ENCODE data around the gene HLA-DPA1.

Gene HLA-DPA1

GRCh38 chr6:33116841-33117711, 43.6 kb upstream of the HLA-DPA1 start:
- no peak overlapping the region for H2BK120ac ChIP-seq (ENCODE audit: low read depth, low read length)
- no peak overlapping the region for H2BK15ac ChIP-seq (replicated peaks; ENCODE audit: low read depth)
- peak overlapping the region; percentile 13 for H3K18ac ChIP-seq (ENCODE audit: low read length)
- H3K9ac ChIP-seq (ENCODE audit: low read length) = peak overlapping the region; percentile 77
- no peaks in the 10 kb centered on the region for H3K4me1 ChIP-seq (ENCODE audit: control insufficient read depth, low read depth, low read length)
- no peak overlapping the region for H4K5ac ChIP-seq (ENCODE audit: low read length)
- peaks cover 23% of the 10 kb centered on the region for H3K79me2 ChIP-seq (ENCODE audit: control insufficient read depth, insufficient read depth, low read length)
- no peak overlapping the region for H3K4ac ChIP-seq (ENCODE audit: low read depth, low read length)
- H3K56ac ChIP-seq (ENCODE audit: low read length) = peak overlapping the region; percentile 86
- no CpG with 5 or more reads among the region's 32 CpGs for WGBS (ENCODE audit: extremely low coverage, insufficient coverage, low lambda C conversion rate)
- H2AK5ac ChIP-seq (ENCODE audit: low read length) = no peak overlapping the region
- H3K4me2 ChIP-seq (ENCODE audit: low read length) = peak overlapping the region; percentile 87
- H3K4me3 ChIP-seq (ENCODE audit: low read length) = peak overlapping the region; percentile 55
- DNase-seq = peak; percentile 72
- no peak overlapping the region for H3K23ac ChIP-seq (ENCODE audit: low read length)
- H3K36me3 ChIP-seq (ENCODE audit: control insufficient read depth, insufficient read depth, low read length) = no peaks in the 10 kb centered on the region
- no peaks in the 10 kb centered on the region for H3K79me1 ChIP-seq (ENCODE audit: low read length)
- H3K27me3 ChIP-seq (ENCODE audit: insufficient read depth, low read length, poor library complexity) = no peaks in the 10 kb centered on the region
- no peak overlapping the region for H4K8ac ChIP-seq (ENCODE audit: low read depth, low read length)
- peak overlapping the region; percentile 14 for H2BK5ac ChIP-seq (ENCODE audit: low read length)
- H3K27ac ChIP-seq (ENCODE audit: low read depth, low read length) = no peak overlapping the region

- Histone ChIP-seq H3K56ac (ENCODE audit: low read length) (peak overlapping the region; percentile 86), H3K4me3 (ENCODE audit: low read length) (peak overlapping the region; percentile 55), H3K79me2 (ENCODE audit: control insufficient read depth, insufficient read depth, low read length) (peaks cover 19% of the 10 kb centered on the region), H3K4me2 (ENCODE audit: low read length) (peak overlapping the region; percentile 87), H3K9ac (ENCODE audit: low read length) (peak overlapping the region; percentile 77), H3K79me1 (ENCODE audit: low read length) (no peaks in the 10 kb centered on the region), H2BK5ac (ENCODE audit: low read length) (peak overlapping the region; percentile 14), H3K4ac (ENCODE audit: low read depth, low read length) (no peak overlapping the region), H4K8ac (ENCODE audit: low read depth, low read length) (no peak overlapping the region), H3K27ac (ENCODE audit: low read depth, low read length) (no peak overlapping the region), H3K23ac (ENCODE audit: low read length) (no peak overlapping the region), H3K18ac (ENCODE audit: low read length) (no peak overlapping the region), H3K36me3 (ENCODE audit: control insufficient read depth, insufficient read depth, low read length) (no peaks in the 10 kb centered on the region), H2AK5ac (ENCODE audit: low read length) (no peak overlapping the region), H2BK120ac (ENCODE audit: low read depth, low read length) (no peak overlapping the region), H3K4me1 (ENCODE audit: control insufficient read depth, low read depth, low read length) (no peaks in the 10 kb centered on the region), H2BK15ac (replicated peaks; ENCODE audit: low read depth) (no peak overlapping the region), H4K5ac (ENCODE audit: low read length) (no peak overlapping the region), H3K27me3 (ENCODE audit: insufficient read depth, low read length, poor library complexity) (no peaks in the 10 kb centered on the region)
- WGBS (ENCODE audit: extremely low coverage, insufficient coverage, low lambda C conversion rate) = no CpG with 5 or more reads among the region's 6 CpGs
- peak; percentile 76 for DNase-seq
These were observed 43.0 kb upstream of the HLA-DPA1 start for GRCh38 chr6:33116417-33116816.

GRCh38 chr6:33114406-33114805, 41.0 kb upstream of the HLA-DPA1 start:
- no peak overlapping the region for H4K5ac ChIP-seq (ENCODE audit: low read length)
- peaks cover 1% of the 10 kb centered on the region for H3K79me2 ChIP-seq (ENCODE audit: control insufficient read depth, insufficient read depth, low read length)
- no peak overlapping the region for H2BK120ac ChIP-seq (ENCODE audit: low read depth, low read length)
- H2BK5ac ChIP-seq (ENCODE audit: low read length) = no peak overlapping the region
- no peak overlapping the region for H3K56ac ChIP-seq (ENCODE audit: low read length)
- no peak overlapping the region for H4K8ac ChIP-seq (ENCODE audit: low read depth, low read length)
- no peak overlapping the region for H3K23ac ChIP-seq (ENCODE audit: low read length)
- no peaks in the 10 kb centered on the region for H3K79me1 ChIP-seq (ENCODE audit: low read length)
- no peak overlapping the region for H3K4me3 ChIP-seq (ENCODE audit: low read length)
- H3K18ac ChIP-seq (ENCODE audit: low read length) = no peak overlapping the region
- H3K4me1 ChIP-seq (ENCODE audit: control insufficient read depth, low read depth, low read length) = no peaks in the 10 kb centered on the region
- no peak overlapping the region for H3K9ac ChIP-seq (ENCODE audit: low read length)
- no peak overlapping the region for H3K4me2 ChIP-seq (ENCODE audit: low read length)
- no peak overlapping the region for H2AK5ac ChIP-seq (ENCODE audit: low read length)
- no peak overlapping the region for H3K4ac ChIP-seq (ENCODE audit: low read depth, low read length)
- DNase-seq = no peak
- H3K36me3 ChIP-seq (ENCODE audit: control insufficient read depth, insufficient read depth, low read length) = no peaks in the 10 kb centered on the region
- no peak overlapping the region for H3K27ac ChIP-seq (ENCODE audit: low read depth, low read length)
- H3K27me3 ChIP-seq (ENCODE audit: insufficient read depth, low read length, poor library complexity) = no peaks in the 10 kb centered on the region
- no peak overlapping the region for H2BK15ac ChIP-seq (replicated peaks; ENCODE audit: low read depth)

- WGBS (ENCODE audit: extremely low coverage, insufficient coverage, low lambda C conversion rate) = no CpG with 5 or more reads among the region's 7 CpGs
- Histone ChIP-seq H2BK5ac (ENCODE audit: low read length) (no peak overlapping the region), H3K9ac (ENCODE audit: low read length) (no peak overlapping the region), H3K56ac (ENCODE audit: low read length) (no peak overlapping the region), H3K4ac (ENCODE audit: low read depth, low read length) (no peak overlapping the region), H3K79me2 (ENCODE audit: control insufficient read depth, insufficient read depth, low read length) (no peaks in the 10 kb centered on the region), H4K8ac (ENCODE audit: low read depth, low read length) (no peak overlapping the region), H3K79me1 (ENCODE audit: low read length) (no peaks in the 10 kb centered on the region), H2BK120ac (ENCODE audit: low read depth, low read length) (no peak overlapping the region), H3K4me1 (ENCODE audit: control insufficient read depth, low read depth, low read length) (no peaks in the 10 kb centered on the region), H2BK15ac (replicated peaks; ENCODE audit: low read depth) (no peak overlapping the region), H3K36me3 (ENCODE audit: control insufficient read depth, insufficient read depth, low read length) (no peaks in the 10 kb centered on the region), H4K5ac (ENCODE audit: low read length) (no peak overlapping the region), H3K18ac (ENCODE audit: low read length) (no peak overlapping the region), H3K4me3 (ENCODE audit: low read length) (no peak overlapping the region), H3K23ac (ENCODE audit: low read length) (no peak overlapping the region), H3K4me2 (ENCODE audit: low read length) (no peak overlapping the region), H3K27me3 (ENCODE audit: insufficient read depth, low read length, poor library complexity) (no peaks in the 10 kb centered on the region), H3K27ac (ENCODE audit: low read depth, low read length) (no peak overlapping the region), H2AK5ac (ENCODE audit: low read length) (no peak overlapping the region)
- no peak for DNase-seq
These were observed 40.3 kb upstream of the HLA-DPA1 start for GRCh38 chr6:33113755-33114154.

GRCh38 chr6:33112148-33112547, 38.7 kb upstream of the HLA-DPA1 start:
- H3K27ac ChIP-seq (ENCODE audit: low read depth, low read length) = no peak overlapping the region
- no peak overlapping the region for H3K4ac ChIP-seq (ENCODE audit: low read depth, low read length)
- H3K18ac ChIP-seq (ENCODE audit: low read length) = no peak overlapping the region
- H3K36me3 ChIP-seq (ENCODE audit: control insufficient read depth, insufficient read depth, low read length) = no peaks in the 10 kb centered on the region
- peak; percentile 26 for DNase-seq
- no peak overlapping the region for H2BK5ac ChIP-seq (ENCODE audit: low read length)
- no peaks in the 10 kb centered on the region for H3K79me1 ChIP-seq (ENCODE audit: low read length)
- no peaks in the 10 kb centered on the region for H3K79me2 ChIP-seq (ENCODE audit: control insufficient read depth, insufficient read depth, low read length)
- H3K23ac ChIP-seq (ENCODE audit: low read length) = no peak overlapping the region
- H2BK120ac ChIP-seq (ENCODE audit: low read depth, low read length) = no peak overlapping the region
- no peak overlapping the region for H4K5ac ChIP-seq (ENCODE audit: low read length)
- no peak overlapping the region for H2BK15ac ChIP-seq (replicated peaks; ENCODE audit: low read depth)
- H3K9ac ChIP-seq (ENCODE audit: low read length) = no peak overlapping the region
- H3K27me3 ChIP-seq (ENCODE audit: insufficient read depth, low read length, poor library complexity) = no peaks in the 10 kb centered on the region
- no peak overlapping the region for H3K4me2 ChIP-seq (ENCODE audit: low read length)
- no peak overlapping the region for H3K56ac ChIP-seq (ENCODE audit: low read length)
- H4K8ac ChIP-seq (ENCODE audit: low read depth, low read length) = no peak overlapping the region
- no peak overlapping the region for H2AK5ac ChIP-seq (ENCODE audit: low read length)
- H3K4me3 ChIP-seq (ENCODE audit: low read length) = no peak overlapping the region
- no CpG with 5 or more reads among the region's 1 CpG for WGBS (ENCODE audit: extremely low coverage, insufficient coverage, low lambda C conversion rate)
- no peaks in the 10 kb centered on the region for H3K4me1 ChIP-seq (ENCODE audit: control insufficient read depth, low read depth, low read length)

GRCh38 chr6:33108307-33108706, 34.9 kb upstream of the HLA-DPA1 start:
- DNase-seq = no peak
- H3K27ac ChIP-seq (ENCODE audit: low read depth, low read length) = no peak overlapping the region
- no peak overlapping the region for H3K9ac ChIP-seq (ENCODE audit: low read length)
- no peak overlapping the region for H2AK5ac ChIP-seq (ENCODE audit: low read length)
- no peaks in the 10 kb centered on the region for H3K27me3 ChIP-seq (ENCODE audit: insufficient read depth, low read length, poor library complexity)
- H3K56ac ChIP-seq (ENCODE audit: low read length) = no peak overlapping the region
- no peaks in the 10 kb centered on the region for H3K36me3 ChIP-seq (ENCODE audit: control insufficient read depth, insufficient read depth, low read length)
- H3K79me2 ChIP-seq (ENCODE audit: control insufficient read depth, insufficient read depth, low read length) = no peaks in the 10 kb centered on the region
- no peaks in the 10 kb centered on the region for H3K4me1 ChIP-seq (ENCODE audit: control insufficient read depth, low read depth, low read length)
- H3K4ac ChIP-seq (ENCODE audit: low read depth, low read length) = no peak overlapping the region
- H3K4me3 ChIP-seq (ENCODE audit: low read length) = no peak overlapping the region
- H2BK120ac ChIP-seq (ENCODE audit: low read depth, low read length) = no peak overlapping the region
- H2BK5ac ChIP-seq (ENCODE audit: low read length) = no peak overlapping the region
- no peak overlapping the region for H4K5ac ChIP-seq (ENCODE audit: low read length)
- no CpG with 5 or more reads among the region's 2 CpGs for WGBS (ENCODE audit: extremely low coverage, insufficient coverage, low lambda C conversion rate)
- no peak overlapping the region for H3K18ac ChIP-seq (ENCODE audit: low read length)
- no peak overlapping the region for H3K4me2 ChIP-seq (ENCODE audit: low read length)
- no peak overlapping the region for H2BK15ac ChIP-seq (replicated peaks; ENCODE audit: low read depth)
- H3K79me1 ChIP-seq (ENCODE audit: low read length) = no peaks in the 10 kb centered on the region
- no peak overlapping the region for H4K8ac ChIP-seq (ENCODE audit: low read depth, low read length)
- no peak overlapping the region for H3K23ac ChIP-seq (ENCODE audit: low read length)
